Heart right ventricle (tissue), 16 donors: ENCODE measurements around the gene TBL1XR1. TPM values are rescaled to one million over a fixed set of nuclear protein-coding genes. Genes with fewer than 3 reads are reported as not detected.
"Not testable (repeated sequence)": the region's sequence is repeated elsewhere in the genome, so short reads cannot be mapped to it uniquely, and the experiment has no call there.

ENCODE experiments used
- ATAC-seq, 8 donors: fragments of 200-7000 bp; cut with Tn5 transposase; one replicate each; pipeline ENCODE4 v1.9.1; 2020; ENCODE audit warnings: mild to moderate bottlenecking in 8 of 8, moderate library complexity in 8 of 8, moderate number of reproducible peaks in 1 of 8
- DNase-seq, 2 donors: peaks; one replicate each; pipeline ENCODE4 v3.0.0-alpha.2; 2020
- H3K27ac ChIP-seq, 10 donors: fragments of 200-600 bp; sonication (generic) in 2 of 10; one replicate each; pipeline versions ENCODE4 v1.5.0 to v1.8.0; 2020 to 2022; ENCODE audit warnings: mild to moderate bottlenecking in 3 of 10
- H3K27me3 ChIP-seq, 7 donors: fragments of 200-600 bp; one replicate each; pipeline ENCODE4 v1.8.0; 2021 to 2022; ENCODE audit warnings: mild to moderate bottlenecking in 2 of 7
- H3K36me3 ChIP-seq, 9 donors: fragments of 200-600 bp; sonication (generic) in 1 of 9; one replicate each; pipeline versions ENCODE4 v1.5.0 to v1.8.0; 2020 to 2022; ENCODE audit warnings: mild to moderate bottlenecking in 2 of 9
- H3K4me1 ChIP-seq, 9 donors: fragments of 200-600 bp; sonication (generic) in 1 of 9; one replicate each; pipeline versions ENCODE4 v1.5.0 to v1.8.0; 2020 to 2022; ENCODE audit warnings: mild to moderate bottlenecking in 4 of 9
- H3K4me3 ChIP-seq, 10 donors: fragments of 200-600 bp; sonication (generic) in 2 of 10; one replicate each; pipeline versions ENCODE4 v1.5.0 to v1.8.0; 2020 to 2022; ENCODE audit warnings: mild to moderate bottlenecking in 7 of 10, moderate library complexity in 2 of 10
- H3K9me3 ChIP-seq, 11 donors: fragments of 200-600 bp in 10 of 11; sonication (generic) in 2 of 11; one replicate each; pipeline versions ENCODE4 v1.5.0 to v1.8.0; 2013 to 2022; ENCODE audit warnings: mild to moderate bottlenecking in 2 of 11, control low read depth in 1 of 11, moderate library complexity in 1 of 11
- CTCF ChIP-seq, 9 donors: fragments of 200-600 bp; sonication (generic) in 2 of 9; IDR thresholded peaks; one replicate each; pipeline versions ENCODE4 v1.5.0 to v1.8.0; 2021 to 2022; ENCODE audit warnings: antibody characterized with exemption in 9 of 9, mild to moderate bottlenecking in 5 of 9, moderate library complexity in 1 of 9
- WGBS, 2 donors: extraction: QIAGEN DNeasy Blood & Tissue Kit; methylation state at CpG; one replicate each; pipeline ENCODE4 v1.1.7; 2013; ENCODE audit warnings: inconsistent platforms in 1 of 2; 5-methylcytosine and 5-hydroxymethylcytosine counted together
- intact Hi-C, 10 donors: fragments of 100-400 bp; cut with DNase I; formaldehyde crosslinking; loops; one replicate each; pipeline versions ENCODE4 v1.11.1 to v1.14.2; 2022
- polyA plus RNA-seq, 2 donors: library from polyadenylated mRNA; stranded (reverse); fragments of 200-250 nt; gene quantifications; one replicate each; pipeline ENCODE4 v1.2.3, GENCODE V29; 2013
- total RNA-seq, 10 donors: library from RNA; stranded (reverse); fragmentation: NEBNext Ultra II Directional in 3 of 10; extraction: Animal tissue kit (Norgen Biotek cat#: 25700) in 3 of 10; gene quantifications; one replicate each; pipeline versions ENCODE4 v1.2.1 to v1.2.4, GENCODE V29; 2021 to 2023
- donor health status: Arrhythmogenic right ventricular cardiomyopathy.
- donor health status: ischemic (EF 13 %, LVEDD 7.1; RV severe dilation, severe dysfunction).
- donor health status: healthy with polysubstance abuse.
- donor health status: DM: no; HTN: yes; CAD: no.
- donor health status: DM: no; HTN: no; CAD: no.
- donor health status: ischemic (EF 25% LVEDD 6.9; RV normal size, moderate dysfunction).
- donor health status: ischemic (EF 25% LVEDD 5.7; RV mildly dilated, moderate dysfunction).
- donor health status: healthy.
- donor health status: DM: yes; HTN: yes; CAD: no.
- donor health status: Ischemic cardiomyopathy.
- donor health status: ischemic (EF 35%, LVEDD 5.7; RV mildly dilated, moderate dysfunction).
- donor health status: nonischemic (EF 11% LVEDD 7.7; RV severe dilation, severe dysfunction).
- donor health status: DM: yes; HTN: yes; CAD: no.
- donor health status: PGD.
- donor health status: ischemic (EF 29% LVEDD 5.4; RV normal size, mild dysfunction).
- donor health status: nonischemic (EF 23%, LVEDD 6.1; RV moderate dilation, normal function).

Gene TBL1XR1
- total and polyA plus RNA-seq, 12 donors = 25.7 to 184 (median 121) TPM

GRCh38 chr3:177193688-177194268, 3.5 kb downstream of the TBL1XR1 start:
- Histone ChIP-seq H3K4me1 (peaks cover 0 to 70% (median 40%) of the 10 kb centered on the region in 9 donors), H3K4me3 (peak overlapping the region in 3 of 10 donors; percentile 82 to 84 (median 83)), H3K36me3 (no peaks in the 10 kb centered on the region), H3K9me3 (peaks cover 0 to 3% (median 0%) of the 10 kb centered on the region in 11 donors), H3K27ac (peak overlapping the region in 5 of 10 donors; percentile 29 to 99 (median 98)), H3K27me3 (no peaks in the 10 kb centered on the region)
- ATAC-seq (no peak), DNase-seq (no peak)
- 66 to 74% methylated on average over 9 of the region's 9 CpGs for WGBS, 2 donors
- intact Hi-C loops = loop anchor here in 9 of 10 donors (2.0 to 10.0 kb wide), 9 partner anchors 69 to 1131 kb away; no protein-coding TSS in a partner anchor
- TF ChIP-seq CTCF (IDR thresholded peaks at IDR 0.05) = no peak

- WGBS, 2 donors = 97 to 98% methylated on average over 12 of the region's 12 CpGs
- ATAC-seq, DNase-seq, H3K9me3 ChIP-seq, H3K27me3 ChIP-seq, H3K4me3 ChIP-seq, H3K36me3 ChIP-seq: not testable (repeated sequence)
- H3K27ac ChIP-seq = peak overlapping the region in 1 of 10 donors; percentile 99
- H3K4me1 ChIP-seq = peaks cover 0 to 69% (median 40%) of the 10 kb centered on the region in 9 donors
- intact Hi-C loops = loop anchor here in 9 of 10 donors (2.0 to 10.0 kb wide), 9 partner anchors 68 to 1132 kb away; no protein-coding TSS in a partner anchor
Observed at GRCh38 chr3:177193275-177193674, 4.0 kb downstream of the TBL1XR1 start.

- ATAC-seq (peak in 5 of 8 donors; percentile 19 to 43 (median 25)), DNase-seq (no peak)
- Histone ChIP-seq H3K4me3 (no peak overlapping the region), H3K27me3 (no peaks in the 10 kb centered on the region), H3K27ac (peak overlapping the region in 9 of 10 donors; percentile 6 to 72 (median 46)), H3K9me3 (peaks cover 0 to 3% (median 0%) of the 10 kb centered on the region in 11 donors), H3K36me3 (no peaks in the 10 kb centered on the region), H3K4me1 (peaks cover 0 to 82% (median 48%) of the 10 kb centered on the region in 9 donors)
- 23 to 28% methylated on average over 5 of the region's 5 CpGs for WGBS, 2 donors
- no peak for TF ChIP-seq CTCF (IDR thresholded peaks at IDR 0.05)
- intact Hi-C loops = loop anchor here in 8 of 10 donors (5.0 to 10.0 kb wide), 8 partner anchors 66 to 1134 kb away; no protein-coding TSS in a partner anchor
Observed at GRCh38 chr3:177190756-177191681, 6.3 kb downstream of the TBL1XR1 start.

- not testable (repeated sequence) for H3K9me3 ChIP-seq, H3K27me3 ChIP-seq, H3K4me3 ChIP-seq, ATAC-seq, DNase-seq, H3K36me3 ChIP-seq
- peaks cover 0 to 89% (median 56%) of the 10 kb centered on the region in 9 donors for H3K4me1 ChIP-seq
- intact Hi-C loops = loop anchor here in 8 of 10 donors (5.0 to 10.0 kb wide), 8 partner anchors 65 to 1135 kb away; no protein-coding TSS in a partner anchor
- WGBS, 2 donors = 95 to 97% methylated on average over 5 of the region's 5 CpGs
- peak overlapping the region in 5 of 10 donors; percentile 31 to 72 (median 47) for H3K27ac ChIP-seq
Observed at GRCh38 chr3:177190184-177190583, 7.1 kb downstream of the TBL1XR1 start.

- not testable (repeated sequence) for H3K9me3 ChIP-seq, ATAC-seq, H3K27me3 ChIP-seq, H3K4me3 ChIP-seq, H3K36me3 ChIP-seq, DNase-seq
- peaks cover 5 to 89% (median 49%) of the 10 kb centered on the region in 9 donors for H3K4me1 ChIP-seq
- peak overlapping the region in 1 of 10 donors; percentile 9 for H3K27ac ChIP-seq
- 86 to 88% methylated on average over 4 of the region's 4 CpGs for WGBS, 2 donors
- intact Hi-C loops = loop anchor here in 1 of 10 donors (10.0 kb wide), 1 partner anchor 54 kb away; no protein-coding TSS in a partner anchor
Observed at GRCh38 chr3:177188325-177188724, 9.0 kb downstream of the TBL1XR1 start.
